Right lobe of liver (tissue), 4 donors: Measurements from ENCODE around the gene ELOVL5.

Experiments used
- POLR2A ChIP-seq: fragments of 450-650 bp; IDR thresholded peaks from one replicate; pipeline ENCODE4 v1.6.1; 2017; ENCODE audit warnings: antibody characterized with exemption, mild to moderate bottlenecking
- TF ChIP-seq, protein P1 (sequence below), 4 donors: fragments of 200-600 bp in 3 of 4; fragments of 450-650 bp in 1 of 4; IDR thresholded peaks; one replicate each; pipeline versions ENCODE4 v1.5.1 to v1.8.0; 2016 to 2022; ENCODE audit warnings: antibody characterized with exemption in 4 of 4, mild to moderate bottlenecking in 2 of 4
- donor health status: DM: no; HTN: no; CAD: no.
- donor health status: DM: no; HTN: no; CAD: no.
- donor health status: DM: no; HTN: yes; CAD: no.

DNA sequence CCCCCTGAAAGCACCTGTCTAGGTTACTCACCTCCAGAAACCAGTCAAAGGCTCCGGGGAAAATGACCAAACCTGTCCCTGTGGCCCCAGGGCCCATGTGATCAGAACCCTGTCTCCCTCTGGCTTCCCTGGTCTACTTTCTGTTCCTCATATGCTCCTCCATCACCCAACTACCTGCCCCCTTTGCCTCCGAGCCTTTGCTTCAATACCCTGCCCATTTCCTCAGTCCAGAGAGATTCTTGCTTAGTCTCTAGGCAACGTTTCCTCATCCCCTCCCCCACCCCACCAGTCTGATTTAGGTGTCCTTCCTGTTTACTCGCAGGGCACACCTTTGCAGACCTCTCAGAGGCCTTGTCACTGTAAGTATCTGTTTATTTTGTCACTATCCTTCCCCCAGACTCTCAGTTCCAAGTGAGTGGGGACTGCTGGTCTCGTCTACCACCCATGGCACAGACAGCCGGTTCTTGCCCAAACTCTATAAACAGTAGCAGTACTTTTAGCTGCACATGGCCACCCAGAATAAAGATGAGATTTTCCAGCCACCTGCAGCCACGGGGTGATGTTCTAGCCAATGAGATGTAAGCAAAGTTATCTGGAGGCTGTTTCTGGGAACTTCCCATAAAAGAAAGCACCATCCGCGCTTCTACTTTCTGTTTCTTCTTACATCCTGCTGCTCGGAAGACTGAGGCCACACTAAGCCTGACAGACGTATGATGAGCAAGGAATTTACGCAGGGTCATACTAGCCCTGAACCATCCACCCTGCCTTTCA lies 13.3 kb downstream of the ELOVL5 start:
- no peak for TF ChIP-seq POLR2A
- TF ChIP-seq, protein P1, sequence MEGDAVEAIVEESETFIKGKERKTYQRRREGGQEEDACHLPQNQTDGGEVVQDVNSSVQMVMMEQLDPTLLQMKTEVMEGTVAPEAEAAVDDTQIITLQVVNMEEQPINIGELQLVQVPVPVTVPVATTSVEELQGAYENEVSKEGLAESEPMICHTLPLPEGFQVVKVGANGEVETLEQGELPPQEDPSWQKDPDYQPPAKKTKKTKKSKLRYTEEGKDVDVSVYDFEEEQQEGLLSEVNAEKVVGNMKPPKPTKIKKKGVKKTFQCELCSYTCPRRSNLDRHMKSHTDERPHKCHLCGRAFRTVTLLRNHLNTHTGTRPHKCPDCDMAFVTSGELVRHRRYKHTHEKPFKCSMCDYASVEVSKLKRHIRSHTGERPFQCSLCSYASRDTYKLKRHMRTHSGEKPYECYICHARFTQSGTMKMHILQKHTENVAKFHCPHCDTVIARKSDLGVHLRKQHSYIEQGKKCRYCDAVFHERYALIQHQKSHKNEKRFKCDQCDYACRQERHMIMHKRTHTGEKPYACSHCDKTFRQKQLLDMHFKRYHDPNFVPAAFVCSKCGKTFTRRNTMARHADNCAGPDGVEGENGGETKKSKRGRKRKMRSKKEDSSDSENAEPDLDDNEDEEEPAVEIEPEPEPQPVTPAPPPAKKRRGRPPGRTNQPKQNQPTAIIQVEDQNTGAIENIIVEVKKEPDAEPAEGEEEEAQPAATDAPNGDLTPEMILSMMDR (IDR thresholded peaks at IDR 0.05) = no peak
